ENCODE results near the gene TASL. TPM values are rescaled to one million over a fixed set of nuclear protein-coding genes. Genes with fewer than 3 reads are reported as not detected.

The TASL gene
- total RNA-seq, 1 donor from 2014 or later = not detected

DNA sequence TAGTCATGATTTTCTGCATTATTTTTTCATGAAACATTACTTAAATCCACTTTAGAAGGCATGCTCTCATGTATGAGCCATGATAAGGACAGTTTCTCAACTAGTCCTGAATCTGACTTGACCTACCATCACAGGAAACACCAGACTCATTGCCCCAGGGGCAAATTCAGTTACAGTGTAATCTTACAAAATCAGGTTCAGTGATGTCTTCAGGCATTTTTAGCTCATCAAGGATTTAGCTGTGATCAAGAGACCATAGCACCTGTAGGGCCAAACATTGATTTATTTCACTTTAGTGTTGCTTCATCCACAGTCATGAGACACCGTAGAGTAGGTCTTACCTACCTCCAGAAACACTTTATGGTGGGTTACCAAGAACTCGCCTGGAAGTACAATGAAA, 3.1 kb upstream of the TASL start:
- H3K27me3 Mint-ChIP-seq (ENCODE audit: low read depth, unreplicated experiment) = no peaks in the 10 kb centered on the region
- H3K36me3 Mint-ChIP-seq (ENCODE audit: low read depth, unreplicated experiment) = no peaks in the 10 kb centered on the region
- Histone ChIP-seq H3K27me3 (ENCODE audit: insufficient read depth, low read length) (no peaks in the 10 kb centered on the region), H2AFZ (ENCODE audit: low read depth, low read length) (no peak overlapping the region), H3K4me2 (ENCODE audit: low read length) (no peak overlapping the region), H3K4me1 (ENCODE audit: insufficient read depth, low read length) (no peaks in the 10 kb centered on the region), H3K79me2 (ENCODE audit: insufficient read depth, low read length) (no peaks in the 10 kb centered on the region), H3K9me3 (ENCODE audit: insufficient read depth, low read depth, low read length) (no peaks in the 10 kb centered on the region), H3K9ac (ENCODE audit: low read length) (no peak overlapping the region), H3K36me3 (ENCODE audit: insufficient read depth, low read length) (no peaks in the 10 kb centered on the region), H3K4me3 (ENCODE audit: insufficient read depth, low read depth, low read length) (no peak overlapping the region), H4K20me1 (ENCODE audit: insufficient read depth, low read length) (no peaks in the 10 kb centered on the region), H3K27ac (ENCODE audit: low read depth, low read length) (no peak overlapping the region)
- H3K27ac Mint-ChIP-seq (ENCODE audit: unreplicated experiment) = no peak overlapping the region
- no peaks in the 10 kb centered on the region for H3K4me1 Mint-ChIP-seq (ENCODE audit: low read depth, unreplicated experiment)
- FAIRE-seq = no peak
- no peak for TF ChIP-seq EZH2 (IDR thresholded peaks at IDR 0.05; ENCODE audit: insufficient read depth, low read length)
- TF ChIP-seq, protein P1, sequence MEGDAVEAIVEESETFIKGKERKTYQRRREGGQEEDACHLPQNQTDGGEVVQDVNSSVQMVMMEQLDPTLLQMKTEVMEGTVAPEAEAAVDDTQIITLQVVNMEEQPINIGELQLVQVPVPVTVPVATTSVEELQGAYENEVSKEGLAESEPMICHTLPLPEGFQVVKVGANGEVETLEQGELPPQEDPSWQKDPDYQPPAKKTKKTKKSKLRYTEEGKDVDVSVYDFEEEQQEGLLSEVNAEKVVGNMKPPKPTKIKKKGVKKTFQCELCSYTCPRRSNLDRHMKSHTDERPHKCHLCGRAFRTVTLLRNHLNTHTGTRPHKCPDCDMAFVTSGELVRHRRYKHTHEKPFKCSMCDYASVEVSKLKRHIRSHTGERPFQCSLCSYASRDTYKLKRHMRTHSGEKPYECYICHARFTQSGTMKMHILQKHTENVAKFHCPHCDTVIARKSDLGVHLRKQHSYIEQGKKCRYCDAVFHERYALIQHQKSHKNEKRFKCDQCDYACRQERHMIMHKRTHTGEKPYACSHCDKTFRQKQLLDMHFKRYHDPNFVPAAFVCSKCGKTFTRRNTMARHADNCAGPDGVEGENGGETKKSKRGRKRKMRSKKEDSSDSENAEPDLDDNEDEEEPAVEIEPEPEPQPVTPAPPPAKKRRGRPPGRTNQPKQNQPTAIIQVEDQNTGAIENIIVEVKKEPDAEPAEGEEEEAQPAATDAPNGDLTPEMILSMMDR (IDR thresholded peaks at IDR 0.05; ENCODE audit: insufficient read depth, low read depth, low read length) = no peak
- no peak for DNase-seq (ENCODE audit: low read depth)
- no peak overlapping the region for H3K4me3 Mint-ChIP-seq (ENCODE audit: unreplicated experiment)
- H3K9me3 Mint-ChIP-seq (ENCODE audit: unreplicated experiment) = no peaks in the 10 kb centered on the region

DNA sequence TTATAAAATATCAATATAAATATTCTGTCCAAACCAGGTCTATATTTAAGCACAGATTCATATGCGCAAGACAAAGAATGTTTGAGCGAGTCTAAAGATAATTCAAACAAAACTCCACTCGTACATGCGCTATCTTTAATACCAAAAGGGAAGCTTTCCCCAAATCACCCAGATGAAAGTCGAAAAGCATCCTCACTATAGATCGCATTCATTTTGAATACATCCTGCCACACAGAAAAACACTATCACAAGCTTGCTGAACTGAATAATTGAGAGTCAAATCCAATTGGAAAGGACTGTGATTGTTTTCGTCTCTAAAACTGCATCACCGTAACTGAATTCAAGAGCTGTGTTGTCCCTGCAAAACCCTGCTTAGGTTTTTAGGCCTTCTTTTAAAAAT, 685 bp downstream of the TASL start:
- Histone ChIP-seq H3K27ac (ENCODE audit: low read depth, low read length) (no peak overlapping the region), H3K4me3 (ENCODE audit: insufficient read depth, low read depth, low read length) (no peak overlapping the region), H3K9me3 (ENCODE audit: insufficient read depth, low read depth, low read length) (no peaks in the 10 kb centered on the region), H3K9ac (ENCODE audit: low read length) (no peak overlapping the region), H4K20me1 (ENCODE audit: insufficient read depth, low read length) (no peaks in the 10 kb centered on the region), H3K4me2 (ENCODE audit: low read length) (no peak overlapping the region), H3K4me1 (ENCODE audit: insufficient read depth, low read length) (no peaks in the 10 kb centered on the region), H2AFZ (ENCODE audit: low read depth, low read length) (no peak overlapping the region), H3K36me3 (ENCODE audit: insufficient read depth, low read length) (no peaks in the 10 kb centered on the region), H3K27me3 (ENCODE audit: insufficient read depth, low read length) (no peaks in the 10 kb centered on the region), H3K79me2 (ENCODE audit: insufficient read depth, low read length) (no peaks in the 10 kb centered on the region)
- no peaks in the 10 kb centered on the region for H3K4me1 Mint-ChIP-seq (ENCODE audit: low read depth, unreplicated experiment)
- DNase-seq (ENCODE audit: low read depth) (no peak), FAIRE-seq (no peak)
- no peak overlapping the region for H3K4me3 Mint-ChIP-seq (ENCODE audit: unreplicated experiment)
- no peaks in the 10 kb centered on the region for H3K36me3 Mint-ChIP-seq (ENCODE audit: low read depth, unreplicated experiment)
- no peaks in the 10 kb centered on the region for H3K9me3 Mint-ChIP-seq (ENCODE audit: unreplicated experiment)
- no peaks in the 10 kb centered on the region for H3K27me3 Mint-ChIP-seq (ENCODE audit: low read depth, unreplicated experiment)
- no peak overlapping the region for H3K27ac Mint-ChIP-seq (ENCODE audit: unreplicated experiment)
- TF ChIP-seq, protein P1 (IDR thresholded peaks at IDR 0.05; ENCODE audit: insufficient read depth, low read depth, low read length) = no peak
- TF ChIP-seq EZH2 (IDR thresholded peaks at IDR 0.05; ENCODE audit: insufficient read depth, low read length) = no peak

DNA sequence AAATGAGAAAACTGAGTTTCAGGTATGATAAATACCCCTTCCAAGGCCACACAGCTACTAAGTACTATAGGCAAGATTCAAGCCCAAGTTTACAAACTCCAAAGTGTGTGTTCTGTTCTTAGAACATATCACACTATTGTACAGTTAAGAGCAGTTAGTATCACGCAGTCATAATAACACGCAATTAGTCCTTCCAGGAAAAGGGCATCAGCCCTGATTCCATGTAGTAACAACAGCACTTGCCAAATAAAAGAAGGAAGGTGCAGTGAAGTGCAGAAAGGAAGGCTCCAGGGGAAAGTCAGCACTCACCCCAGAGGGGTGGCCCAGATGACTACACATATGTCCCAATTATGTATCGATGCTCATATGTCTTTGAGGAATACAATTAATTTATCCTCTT, 4.4 kb downstream of the TASL start:
- no peaks in the 10 kb centered on the region for H3K9me3 ChIP-seq (ENCODE audit: insufficient read depth, low read depth, low read length)
- TF ChIP-seq EZH2 (IDR thresholded peaks at IDR 0.05; ENCODE audit: insufficient read depth, low read length) = no peak
- TF ChIP-seq, protein P1 (IDR thresholded peaks at IDR 0.05; ENCODE audit: insufficient read depth, low read depth, low read length) = no peak
- H3K4me1 ChIP-seq (ENCODE audit: insufficient read depth, low read length) = no peaks in the 10 kb centered on the region
- H3K36me3 ChIP-seq (ENCODE audit: insufficient read depth, low read length) = no peaks in the 10 kb centered on the region
- H3K9me3 Mint-ChIP-seq (ENCODE audit: unreplicated experiment) = no peaks in the 10 kb centered on the region
- no peaks in the 10 kb centered on the region for H3K27me3 ChIP-seq (ENCODE audit: insufficient read depth, low read length)
- H3K27me3 Mint-ChIP-seq (ENCODE audit: low read depth, unreplicated experiment) = no peaks in the 10 kb centered on the region
- no peaks in the 10 kb centered on the region for H3K79me2 ChIP-seq (ENCODE audit: insufficient read depth, low read length)
- no peaks in the 10 kb centered on the region for H3K36me3 Mint-ChIP-seq (ENCODE audit: low read depth, unreplicated experiment)
- no peak overlapping the region for H3K4me3 Mint-ChIP-seq (ENCODE audit: unreplicated experiment)
- H3K27ac Mint-ChIP-seq (ENCODE audit: unreplicated experiment) = no peak overlapping the region
- no peaks in the 10 kb centered on the region for H4K20me1 ChIP-seq (ENCODE audit: insufficient read depth, low read length)
- H3K4me3 ChIP-seq (ENCODE audit: insufficient read depth, low read depth, low read length) = no peak overlapping the region
- DNase-seq (ENCODE audit: low read depth) (no peak), FAIRE-seq (no peak)
- H2AFZ ChIP-seq (ENCODE audit: low read depth, low read length) = no peak overlapping the region
- H3K4me1 Mint-ChIP-seq (ENCODE audit: low read depth, unreplicated experiment) = peaks cover 8% of the 10 kb centered on the region
- no peak overlapping the region for H3K4me2 ChIP-seq (ENCODE audit: low read length)
- no peak overlapping the region for H3K27ac ChIP-seq (ENCODE audit: low read depth, low read length)
- H3K9ac ChIP-seq (ENCODE audit: low read length) = no peak overlapping the region
